Prostate gland (tissue), 2 donors: ENCODE measurements around the gene IL18RAP. TPM values are rescaled to one million over a fixed set of nuclear protein-coding genes. Genes with fewer than 3 reads are reported as not detected.

Source experiments
- DNase-seq: peaks from one replicate; pipeline ENCODE4 v3.0.0-alpha.2; 2019; ENCODE audit warnings: low spot score
- H3K27ac ChIP-seq, 2 donors: fragments of 200-600 bp; sonication (generic); 2 replicates each; pipeline ENCODE4 v1.5.1; 2017 to 2019
- H3K27me3 ChIP-seq: fragments of 200-600 bp; sonication (generic); replicated peaks from 2 replicates; pipeline ENCODE4 v1.5.1; 2019; ENCODE audit not compliant: insufficient read depth
- H3K36me3 ChIP-seq, 2 donors: fragments of 200-600 bp; sonication (generic); 1 replicate in 1 of 2; 2 replicates in 1 of 2; pipeline versions ENCODE4 v1.5.1 to v1.8.1; 2017 to 2019
- H3K4me1 ChIP-seq: fragments of 200-600 bp; sonication (generic); replicated peaks from 2 replicates; pipeline ENCODE4 v1.5.1; 2019
- H3K4me3 ChIP-seq, 2 donors: fragments of 200-600 bp; sonication (generic); 2 replicates each; pipeline ENCODE4 v1.5.1; 2017 to 2019
- H3K9me3 ChIP-seq: fragments of 200-600 bp; sonication (generic); 2 replicates; pipeline ENCODE4 v1.5.1; 2017
- CTCF ChIP-seq, 4 experiments: fragments of 200-600 bp in 2 of 4; fragments of 450-650 bp in 2 of 4; sonication (generic) in 2 of 4; IDR thresholded peaks; 1 replicate in 3 of 4; 2 replicates in 1 of 4; pipeline ENCODE4 v1.5.1; 2016 to 2019; ENCODE audit warnings: antibody characterized with exemption in 4 of 4, mild to moderate bottlenecking in 2 of 4, moderate library complexity in 2 of 4
- POLR2A ChIP-seq: fragments of 450-650 bp; IDR thresholded peaks from one replicate; pipeline ENCODE4 v1.6.1; 2016; ENCODE audit warnings: antibody characterized with exemption, mild to moderate bottlenecking
- POLR2AphosphoS5 ChIP-seq: sonication (generic); formaldehyde crosslinking; IDR thresholded peaks from one replicate; pipeline ENCODE4 v1.6.1; 2017; ENCODE audit warnings: antibody characterized with exemption
- WGBS: methylation state at CpG from one replicate; pipeline ENCODE4 v1.1.5; 2018; 5-methylcytosine and 5-hydroxymethylcytosine counted together
- intact Hi-C: fragments of 100-400 bp; cut with DNase I; formaldehyde crosslinking; loops from one replicate; pipeline ENCODE4 v1.14.2; 2022
- total RNA-seq, 2 donors: library from RNA; depleted of rRNA; stranded (reverse); fragments of >200 nt; gene quantifications; one replicate each; pipeline ENCODE4 v1.1.0, GENCODE V29; 2016

IL18RAP gene
- total RNA-seq, 2 donors from 2014 or later, result 0.14 TPM; not detected in 1

- no peak overlapping the region for H3K27ac ChIP-seq
- 100% methylated on average over 6 of the region's 6 CpGs for WGBS
- H3K4me1 ChIP-seq, result no peaks in the 10 kb centered on the region
- no peak for TF ChIP-seq CTCF (IDR thresholded peaks at IDR 0.05)
- TF ChIP-seq POLR2A, result no peak
- TF ChIP-seq POLR2AphosphoS5, result no peak
- DNase-seq, result no peak
- H3K36me3 ChIP-seq, result no peaks in the 10 kb centered on the region
- intact Hi-C loops, result no loop called here
- H3K4me3 ChIP-seq, result no peak overlapping the region
- no peaks in the 10 kb centered on the region for H3K27me3 ChIP-seq
- H3K9me3 ChIP-seq, result no peaks in the 10 kb centered on the region
Measured at GRCh38 chr2:102461188-102461587, 38.2 kb downstream of the IL18RAP start.

- intact Hi-C loops, result no loop called here
- H3K4me3 ChIP-seq, result no peak overlapping the region
- TF ChIP-seq POLR2A (no peak), POLR2AphosphoS5 (no peak), CTCF (IDR thresholded peaks at IDR 0.05) (no peak)
- no peaks in the 10 kb centered on the region for H3K4me1 ChIP-seq
- no peak overlapping the region for H3K27ac ChIP-seq
- 93% methylated on average over 5 of the region's 5 CpGs for WGBS
- H3K36me3 ChIP-seq, result no peaks in the 10 kb centered on the region
- H3K27me3 ChIP-seq, result no peaks in the 10 kb centered on the region
- DNase-seq, result no peak
- no peaks in the 10 kb centered on the region for H3K9me3 ChIP-seq
Measured at GRCh38 chr2:102463160-102463559, 40.2 kb downstream of the IL18RAP start.

GRCh38 chr2:102470168-102470567 lies 47.2 kb downstream of the IL18RAP start:
- Histone ChIP-seq H3K4me3 (no peak overlapping the region), H3K9me3 (no peaks in the 10 kb centered on the region), H3K27me3 (no peaks in the 10 kb centered on the region), H3K36me3 (no peaks in the 10 kb centered on the region), H3K4me1 (no peaks in the 10 kb centered on the region), H3K27ac (no peak overlapping the region)
- intact Hi-C loops, result loop anchor here (10.0 kb wide), 1 partner anchor 335 kb away; no protein-coding TSS in a partner anchor
- no peak for DNase-seq
- no peak for TF ChIP-seq POLR2AphosphoS5
- no peak for TF ChIP-seq CTCF (IDR thresholded peaks at IDR 0.05)
- no peak for TF ChIP-seq POLR2A
- WGBS, result 60% methylated on average over 1 of the region's 1 CpG

- DNase-seq, result peak; percentile 44
- no peaks in the 10 kb centered on the region for H3K36me3 ChIP-seq
- H3K27ac ChIP-seq, result no peak within 1 kb of the TSS
- H3K4me1 ChIP-seq, result no peaks in the 10 kb centered on the region
- WGBS, result 2% methylated on average over 3 of the region's 3 CpGs
- intact Hi-C loops, result loop anchor here (10.0 kb wide), 1 partner anchor 332 kb away; no protein-coding TSS in a partner anchor
- TF ChIP-seq POLR2A, result no peak
- TF ChIP-seq POLR2AphosphoS5, result no peak
- TF ChIP-seq CTCF (IDR thresholded peaks at IDR 0.05), result peak; percentile 41 to 83 (median 67)
- H3K27me3 ChIP-seq, result no peaks in the 10 kb centered on the region
- H3K9me3 ChIP-seq, result no peaks in the 10 kb centered on the region
- no peak within 1 kb of the TSS for H3K4me3 ChIP-seq
Measured at GRCh38 chr2:102473020-102473419, 50.1 kb downstream of the IL18RAP start, which contains the start of gene SLC9A4. Gene SLC9A4, plus strand, starts transcription at chr2:102473226. Its CDS starts 534 bp downstream, at chr2:102473760.

GRCh38 chr2:102473631-102474030 lies 50.7 kb downstream of the IL18RAP start:
- DNase-seq, result no peak
- intact Hi-C loops, result loop anchor here (10.0 kb wide), 1 partner anchor 331 kb away; no protein-coding TSS in a partner anchor
- 86% methylated on average over 3 of the region's 3 CpGs for WGBS

More at GRCh38 chr2:102473631-102474030, 50.7 kb downstream of the IL18RAP start:
- no peaks in the 10 kb centered on the region for H3K4me1 ChIP-seq
- H3K36me3 ChIP-seq, result no peaks in the 10 kb centered on the region
- H3K9me3 ChIP-seq, result no peaks in the 10 kb centered on the region
- no peak overlapping the region for H3K4me3 ChIP-seq
- H3K27me3 ChIP-seq, result no peaks in the 10 kb centered on the region
- no peak overlapping the region for H3K27ac ChIP-seq
- TF ChIP-seq POLR2A, result no peak
- TF ChIP-seq POLR2AphosphoS5, result no peak
- no peak for TF ChIP-seq CTCF (IDR thresholded peaks at IDR 0.05)
